ENCODE results near the gene TSPAN10. TPM values are rescaled to one million over a fixed set of nuclear protein-coding genes. Genes with fewer than 3 reads are reported as not detected.

TSPAN10 gene
- total and polyA plus RNA-seq, 11 donors = 0.07 to 0.46 (median 0.38) TPM; not detected in 5

DNA sequence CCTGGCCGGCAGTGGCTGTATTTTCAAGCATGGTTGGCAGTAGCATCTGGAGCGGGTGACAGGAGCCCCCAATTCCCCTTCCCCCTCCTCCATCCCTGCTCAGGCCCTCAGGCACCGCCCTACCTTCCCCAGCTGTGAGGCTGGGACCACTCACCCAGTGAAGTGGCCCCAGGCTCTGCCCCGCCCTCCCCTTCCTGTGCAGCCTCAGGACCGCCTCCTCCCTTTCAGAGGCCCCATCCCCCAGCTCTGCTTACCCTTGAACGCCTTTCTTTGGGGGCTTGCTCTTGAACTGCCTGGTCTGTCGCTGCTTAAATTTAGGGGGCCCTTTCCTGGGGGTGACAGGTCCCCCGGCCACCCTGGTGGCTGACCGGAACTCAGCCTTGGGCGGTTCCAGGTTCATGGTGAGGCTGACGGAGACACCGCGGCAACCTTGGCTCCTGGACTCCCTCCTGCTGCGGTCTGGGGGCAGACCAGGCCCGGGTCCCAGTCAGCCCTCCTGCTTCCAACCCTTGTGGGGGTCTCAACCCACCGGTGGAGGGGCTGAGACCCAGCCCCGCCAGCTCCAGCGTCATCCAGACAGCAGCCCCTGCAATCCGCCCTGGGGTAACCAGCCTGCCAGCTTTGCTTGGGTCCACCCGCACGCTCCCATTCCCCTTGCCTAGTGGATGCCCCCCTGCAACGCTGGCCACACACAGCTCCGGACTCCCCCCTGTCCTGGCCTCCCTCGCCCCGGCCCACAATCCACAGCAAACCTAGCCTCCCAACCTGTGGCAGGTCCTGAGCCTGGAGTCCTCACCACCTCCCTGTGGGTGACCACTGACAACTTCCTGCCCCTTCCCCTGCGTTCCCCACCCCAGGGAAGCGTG lies 16.1 kb downstream of the TSPAN10 start:
- H3K27me3 ChIP-seq = peaks cover 7 to 57% (median 24%) of the 10 kb centered on the region in 9 donors
- peaks cover 0 to 15% (median 0%) of the 10 kb centered on the region in 12 donors for H3K4me1 ChIP-seq
- ATAC-seq (peak in 1 of 4 donors; percentile 7), DNase-seq (no peak)
- H3K36me3 ChIP-seq = no peaks in the 10 kb centered on the region
- WGBS, 4 donors = 45 to 60% (median 52%) methylated on average over 18 to 27 of the region's 27 CpGs
- TF ChIP-seq, protein P1, sequence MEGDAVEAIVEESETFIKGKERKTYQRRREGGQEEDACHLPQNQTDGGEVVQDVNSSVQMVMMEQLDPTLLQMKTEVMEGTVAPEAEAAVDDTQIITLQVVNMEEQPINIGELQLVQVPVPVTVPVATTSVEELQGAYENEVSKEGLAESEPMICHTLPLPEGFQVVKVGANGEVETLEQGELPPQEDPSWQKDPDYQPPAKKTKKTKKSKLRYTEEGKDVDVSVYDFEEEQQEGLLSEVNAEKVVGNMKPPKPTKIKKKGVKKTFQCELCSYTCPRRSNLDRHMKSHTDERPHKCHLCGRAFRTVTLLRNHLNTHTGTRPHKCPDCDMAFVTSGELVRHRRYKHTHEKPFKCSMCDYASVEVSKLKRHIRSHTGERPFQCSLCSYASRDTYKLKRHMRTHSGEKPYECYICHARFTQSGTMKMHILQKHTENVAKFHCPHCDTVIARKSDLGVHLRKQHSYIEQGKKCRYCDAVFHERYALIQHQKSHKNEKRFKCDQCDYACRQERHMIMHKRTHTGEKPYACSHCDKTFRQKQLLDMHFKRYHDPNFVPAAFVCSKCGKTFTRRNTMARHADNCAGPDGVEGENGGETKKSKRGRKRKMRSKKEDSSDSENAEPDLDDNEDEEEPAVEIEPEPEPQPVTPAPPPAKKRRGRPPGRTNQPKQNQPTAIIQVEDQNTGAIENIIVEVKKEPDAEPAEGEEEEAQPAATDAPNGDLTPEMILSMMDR (IDR thresholded peaks at IDR 0.05) = no peak
- no peak for TF ChIP-seq POLR2A (IDR thresholded peaks at IDR 0.05)
- peaks cover 0 to 6% (median 0%) of the 10 kb centered on the region in 12 donors for H3K9me3 ChIP-seq
- H3K27ac ChIP-seq = no peak overlapping the region
- intact Hi-C loops (cut with DNase I) = no loop called here
- peak overlapping the region in 1 of 12 donors; percentile 43 for H3K4me3 ChIP-seq

DNA sequence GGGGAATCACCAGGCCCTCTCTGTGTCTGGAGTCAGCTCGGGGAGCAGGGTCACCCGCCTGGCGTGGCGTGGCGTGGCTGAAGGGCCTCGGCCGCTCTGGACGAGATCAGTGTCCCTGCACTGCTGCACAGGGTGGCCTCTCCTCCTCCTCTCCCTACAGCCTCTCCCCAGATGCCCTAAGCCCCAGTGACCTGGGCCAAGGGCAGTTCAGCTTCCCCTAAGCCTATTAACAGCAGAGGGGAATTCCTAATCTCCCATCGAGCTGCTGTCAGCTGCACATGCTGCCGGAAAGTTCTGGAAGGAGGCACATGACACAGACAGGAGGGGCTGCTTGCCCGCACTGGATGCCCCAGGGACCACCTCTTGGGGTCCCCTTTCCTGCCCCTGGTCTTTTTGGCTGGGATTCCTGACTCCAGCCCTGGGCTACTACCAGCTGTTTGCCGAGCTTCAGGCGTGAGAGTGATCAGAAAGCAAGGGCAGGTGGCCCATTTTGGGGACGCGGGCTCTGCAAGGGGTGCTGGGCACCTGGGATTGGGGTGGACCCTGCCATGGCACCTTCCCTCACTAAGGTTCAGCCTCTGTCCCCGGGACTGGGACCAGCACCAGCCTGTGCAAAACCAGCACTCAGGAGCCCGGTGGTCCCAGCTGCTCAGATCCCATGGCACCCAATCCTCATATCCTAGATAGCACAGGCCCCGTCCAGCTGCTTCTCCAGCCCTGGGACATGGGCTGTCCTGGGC lies 18.6 kb downstream of the TSPAN10 start:
- DNase-seq (no peak), ATAC-seq (no peak)
- no peaks in the 10 kb centered on the region for H3K36me3 ChIP-seq
- H3K4me1 ChIP-seq = peaks cover 0 to 15% (median 0%) of the 10 kb centered on the region in 12 donors
- intact Hi-C loops (cut with DNase I) = no loop called here
- TF ChIP-seq, protein P1 (IDR thresholded peaks at IDR 0.05) = no peak
- peaks cover 0 to 33% (median 3%) of the 10 kb centered on the region in 9 donors for H3K27me3 ChIP-seq
- H3K4me3 ChIP-seq = no peak overlapping the region
- WGBS, 4 donors = 72 to 94% (median 76%) methylated on average over 10 to 18 of the region's 18 CpGs
- no peaks in the 10 kb centered on the region for H3K9me3 ChIP-seq
- H3K27ac ChIP-seq = no peak overlapping the region

DNA sequence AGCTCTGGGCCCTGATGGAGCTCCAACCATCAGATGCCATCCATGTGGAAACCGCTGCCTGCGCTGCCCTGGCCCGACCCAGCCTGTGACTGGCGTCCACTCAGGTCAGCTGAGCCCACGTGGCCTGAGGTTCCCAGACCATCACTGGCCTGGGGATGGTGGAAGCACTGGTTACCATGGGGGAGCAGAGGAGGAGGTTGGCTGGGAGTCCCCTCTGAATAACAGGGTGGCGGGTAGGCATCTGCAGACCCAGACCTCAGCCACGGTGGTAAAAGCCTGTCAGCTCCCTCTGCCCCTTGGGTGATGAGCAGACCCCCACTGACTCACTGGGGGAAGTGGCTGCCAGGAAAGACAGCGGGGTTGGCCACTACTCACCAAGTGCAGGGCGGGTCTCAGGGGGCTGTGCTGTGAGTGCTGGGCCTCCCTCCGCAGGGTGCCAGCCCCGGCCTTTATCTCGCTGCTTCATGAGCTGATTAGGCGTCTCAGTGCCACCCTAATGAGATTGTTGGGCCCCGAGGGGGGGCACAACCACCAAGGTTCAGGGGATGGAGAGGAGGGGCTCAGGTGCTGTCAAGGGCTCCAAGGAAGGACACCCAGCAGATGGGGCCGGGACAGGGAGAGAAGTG lies 19.2 kb downstream of the TSPAN10 start, which contains the start of gene PDE6G:
Gene PDE6G (minus strand): TSS at position 425 of the 626 bp plus-strand sequence. CDS start 3,237 bp downstream, outside the sequence.
- WGBS, 4 donors = 78 to 88% (median 81%) methylated on average over 7 to 15 of the region's 15 CpGs
- Histone ChIP-seq H3K4me3 (no peak within 1 kb of the TSS), H3K27ac (no peak within 1 kb of the TSS), H3K27me3 (peaks cover 0 to 26% (median 0%) of the 10 kb centered on the region in 9 donors), H3K36me3 (no peaks in the 10 kb centered on the region), H3K9me3 (no peaks in the 10 kb centered on the region), H3K4me1 (peaks cover 0 to 15% (median 0%) of the 10 kb centered on the region in 12 donors)
- no peak for TF ChIP-seq POLR2A (IDR thresholded peaks at IDR 0.05)
- TF ChIP-seq, protein P1 (IDR thresholded peaks at IDR 0.05) = no peak
- intact Hi-C loops (cut with DNase I) = no loop called here
- DNase-seq (no peak), ATAC-seq (no peak)

All from heart left ventricle (tissue), 16 donors.